GM19043 (cell line): ENCODE measurements around the gene ZBTB38.
A peak's percentile ranks its signal among the peaks of the same experiment; 100 is the strongest.

Experiments
- ATAC-seq: cut with Tn5 transposase; IDR thresholded peaks from one replicate; pipeline ENCODE4 v1.9.1; 2021; ENCODE audit warnings: low read depth; ENCODE audit not compliant: unreplicated experiment

The ZBTB38 gene

DNA sequence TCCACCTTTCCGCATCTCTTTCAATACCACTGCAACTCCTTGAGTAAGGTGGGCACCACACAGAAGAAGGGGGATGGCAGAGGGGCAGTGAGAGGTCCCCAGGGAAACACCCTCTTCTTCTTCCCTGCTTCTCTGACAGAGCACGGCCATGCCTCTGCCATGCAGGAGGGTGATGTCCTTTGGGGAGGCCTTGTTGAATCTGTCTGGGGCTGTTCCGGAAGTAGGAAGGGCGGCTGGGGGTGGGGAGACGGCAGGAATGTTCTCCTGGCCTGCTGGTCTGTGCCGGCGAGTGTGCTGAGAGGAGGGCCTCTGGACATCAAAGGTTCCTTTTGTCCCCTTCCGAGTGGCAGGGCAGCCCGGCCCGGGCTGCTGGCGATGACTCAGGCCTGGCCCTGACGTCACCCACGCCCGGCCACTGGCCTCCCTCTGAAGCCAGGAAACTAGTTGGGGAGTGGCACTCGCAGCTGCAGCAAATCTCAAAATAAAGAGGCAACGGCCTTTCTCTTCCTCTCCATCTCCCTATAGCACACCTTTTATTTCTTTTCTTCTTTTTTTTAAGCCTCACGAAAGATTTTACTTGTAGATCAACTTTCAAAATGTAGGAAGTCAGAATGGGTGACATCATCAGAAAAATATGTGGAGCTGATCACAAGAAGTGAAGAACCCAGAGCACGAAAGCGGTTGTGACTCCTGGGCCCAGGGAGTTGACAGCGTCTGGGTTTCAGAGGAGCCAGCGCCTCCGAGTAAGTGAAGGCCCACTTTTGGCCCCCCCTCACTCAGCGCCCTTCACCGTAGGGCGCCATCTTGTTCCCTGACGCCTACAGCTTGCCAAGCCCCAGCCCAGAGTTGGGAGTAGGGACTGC is at the start of gene ZBTB38:
TSS of gene ZBTB38 (plus strand) at position 443 of the 863 bp plus-strand sequence. CDS start 73,885 bp downstream, outside the sequence.
- no peak for ATAC-seq

GRCh38 chr3:141320399-141321108 is 47.8 kb upstream of the ZBTB38 start:
- ATAC-seq: no peak

GRCh38 chr3:141321109-141321497 is 47.2 kb upstream of the ZBTB38 start:
- ATAC-seq: no peak

DNA sequence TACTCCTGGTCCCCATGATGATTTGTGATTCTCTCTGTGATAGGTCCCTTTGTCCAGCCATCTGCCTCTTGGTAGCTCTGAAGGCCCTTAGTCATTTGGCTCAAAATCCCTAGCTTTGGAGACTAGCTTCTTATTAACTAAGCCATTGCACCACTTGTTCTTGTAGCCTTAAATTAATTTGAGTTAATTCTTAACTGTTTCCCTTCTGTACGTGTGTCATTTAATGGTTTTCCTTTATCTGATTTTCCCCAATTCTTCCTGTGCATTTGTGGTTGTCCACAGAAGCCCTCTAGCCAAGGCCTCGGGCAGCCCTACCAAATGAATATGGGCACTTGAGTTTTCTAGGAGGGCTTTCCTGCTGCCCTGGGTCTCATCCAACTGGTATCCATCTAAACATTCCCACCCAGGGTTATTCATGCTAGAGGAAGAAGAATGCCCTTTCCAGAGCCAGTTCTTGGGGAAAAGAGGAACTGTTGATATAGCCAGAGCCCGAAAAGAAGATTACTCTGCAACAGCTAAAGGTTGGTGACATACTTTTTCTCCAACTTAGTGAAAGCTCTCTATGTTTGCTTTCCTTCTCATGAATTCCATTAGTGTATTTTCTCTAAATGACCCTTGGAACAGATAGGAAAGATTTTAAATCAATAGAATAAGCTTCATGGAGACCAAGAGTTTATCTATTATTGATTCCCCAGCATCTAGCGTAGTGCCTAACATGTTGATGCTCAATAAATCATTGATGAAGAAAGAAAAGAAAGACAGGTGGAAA is 44.2 kb upstream of the ZBTB38 start:
- no peak for ATAC-seq

GRCh38 chr3:141326123-141326522 is 42.2 kb upstream of the ZBTB38 start:
- ATAC-seq: no peak

GRCh38 chr3:141326626-141327025 is 41.7 kb upstream of the ZBTB38 start:
- ATAC-seq: no peak

GRCh38 chr3:141328286-141329166 is 39.8 kb upstream of the ZBTB38 start:
- no peak for ATAC-seq

GRCh38 chr3:141330235-141330634 is 38.1 kb upstream of the ZBTB38 start:
- ATAC-seq: no peak

GRCh38 chr3:141330718-141331376 is 37.5 kb upstream of the ZBTB38 start:
- ATAC-seq: no peak

GRCh38 chr3:141331377-141332318 is 36.7 kb upstream of the ZBTB38 start:
- ATAC-seq: no peak

GRCh38 chr3:141332416-141332815 is 35.9 kb upstream of the ZBTB38 start:
- ATAC-seq: no peak

DNA sequence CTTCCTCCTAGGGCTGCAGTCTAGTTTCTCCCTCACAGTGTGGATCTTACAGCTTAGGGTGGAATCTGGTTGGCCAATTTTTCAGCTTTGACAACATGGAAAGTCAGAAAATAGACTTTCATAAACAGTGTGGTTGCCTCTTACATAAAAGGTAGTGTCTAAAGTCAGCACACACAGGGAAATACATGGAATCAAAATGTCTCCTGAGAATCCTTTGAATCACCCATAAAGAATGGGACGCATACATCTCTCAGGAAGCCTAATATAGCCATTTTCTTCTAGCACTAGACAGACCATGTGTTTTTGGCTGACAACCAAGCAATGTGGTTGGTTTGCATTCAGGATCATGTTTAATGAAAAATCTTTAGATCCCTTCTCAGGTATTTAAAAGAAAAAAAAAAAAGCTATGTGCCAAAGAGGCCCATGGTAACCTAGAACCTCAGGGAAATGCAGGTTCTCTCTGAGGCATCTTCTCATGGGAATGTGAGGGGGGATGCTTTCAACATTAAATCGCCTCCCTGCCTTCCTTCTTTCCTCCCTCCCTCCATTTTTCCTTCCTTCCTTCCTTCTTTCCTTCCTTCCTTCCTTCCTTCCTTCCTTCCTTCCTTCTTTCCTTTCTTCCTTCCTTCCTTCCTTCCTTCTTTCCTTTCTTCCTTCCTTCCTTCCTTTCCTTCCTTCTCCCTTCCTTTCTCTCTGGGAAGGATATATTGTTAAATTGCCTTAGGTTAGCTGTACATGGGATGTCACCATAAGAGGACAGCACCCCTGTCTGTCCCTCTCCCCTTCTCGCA is 34.3 kb upstream of the ZBTB38 start:
- ATAC-seq: no peak

DNA sequence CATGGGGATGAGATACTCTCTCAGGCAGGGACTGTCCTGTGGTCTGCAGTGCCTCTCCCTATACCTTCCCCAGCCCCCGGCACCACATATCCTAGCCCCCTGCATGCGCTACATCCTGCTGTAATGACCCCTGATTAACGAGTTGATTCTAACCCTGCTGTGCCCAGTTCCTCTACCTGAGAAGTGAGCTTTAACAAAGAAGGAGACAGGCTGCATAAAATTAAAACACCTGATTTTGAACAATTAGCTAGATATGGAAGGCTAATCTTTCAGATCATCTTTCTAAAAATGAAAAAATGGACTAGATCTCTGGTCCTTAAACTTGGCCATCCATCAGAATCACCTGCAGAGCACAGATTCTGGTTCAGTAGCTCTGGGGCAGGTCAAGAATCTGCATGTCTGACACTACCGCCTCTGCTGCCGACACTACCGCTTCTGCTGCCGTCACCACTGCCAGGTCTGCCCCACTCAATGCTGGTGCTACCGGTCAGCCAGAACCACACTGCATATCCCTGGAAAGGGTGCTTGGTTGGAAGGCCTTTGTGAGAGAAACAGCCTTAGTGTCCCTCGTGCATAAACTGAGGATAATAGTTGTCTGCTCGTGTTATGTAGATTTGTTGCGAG is 33.6 kb upstream of the ZBTB38 start:
- no peak for ATAC-seq

- ATAC-seq: no peak
Measured at GRCh38 chr3:141335531-141336061, 32.7 kb upstream of the ZBTB38 start.

DNA sequence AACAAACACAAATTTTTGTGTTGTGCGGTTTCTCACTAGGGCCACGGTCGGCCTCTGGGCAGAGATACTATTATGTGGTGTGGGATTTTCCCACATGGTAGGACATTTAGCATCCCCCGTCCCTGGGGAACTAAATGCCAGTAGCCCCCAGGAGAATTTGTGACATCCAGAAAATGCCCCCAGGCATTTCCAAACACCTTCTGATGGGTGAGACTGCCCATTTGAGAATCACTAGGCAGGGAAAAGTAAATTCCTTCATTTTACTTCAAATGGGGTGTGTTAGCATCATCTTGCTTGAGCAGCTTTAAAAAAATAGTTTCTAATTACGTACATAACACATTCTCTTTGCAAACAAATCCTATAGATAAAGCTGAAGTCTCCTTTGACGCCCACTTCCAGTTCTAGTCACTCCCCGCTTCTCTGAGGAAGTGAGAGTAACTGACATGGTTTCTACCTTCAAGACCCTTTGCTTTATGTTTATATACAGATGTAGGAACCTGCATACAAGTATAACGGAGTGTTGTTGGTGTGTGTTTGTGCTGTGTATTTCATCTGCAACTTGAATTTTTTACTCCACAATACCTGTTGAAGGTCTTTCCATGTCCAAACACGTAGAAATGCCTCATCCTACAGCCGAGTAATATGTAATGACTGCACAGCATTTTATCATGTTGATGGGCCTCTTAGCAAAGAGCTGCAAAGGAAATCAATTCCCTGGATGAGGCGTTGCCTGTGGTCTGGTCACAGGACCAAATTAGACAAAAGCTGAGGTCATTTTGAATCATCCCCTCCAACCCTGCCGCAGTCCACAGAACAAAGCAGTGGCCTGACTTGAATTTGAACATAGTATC is 31.4 kb upstream of the ZBTB38 start:
- peak; percentile 95 for ATAC-seq

DNA sequence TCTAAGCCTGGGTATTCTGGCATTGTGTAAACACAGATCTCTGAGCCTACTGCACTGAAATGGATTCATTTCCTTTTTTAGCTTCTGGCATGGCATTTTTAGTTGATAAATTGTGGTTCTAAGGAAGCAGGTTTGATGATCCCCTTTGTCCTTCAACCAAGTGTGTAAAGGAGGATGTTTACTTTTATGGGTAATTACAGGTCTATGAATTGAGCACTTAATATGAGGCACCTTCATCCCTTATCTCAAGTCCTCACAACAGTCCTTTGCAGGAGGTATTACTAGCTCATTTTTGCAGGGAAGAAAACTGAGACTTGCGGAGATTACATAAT is 30.8 kb upstream of the ZBTB38 start:
- ATAC-seq: no peak
